HG02981 (cell line): Measurements from ENCODE around the gene ZBTB17.

Experiments
- ATAC-seq: cut with Tn5 transposase; IDR thresholded peaks from one replicate; pipeline ENCODE4 v1.9.1; 2021; ENCODE audit warnings: mild to moderate bottlenecking, moderate library complexity; ENCODE audit not compliant: unreplicated experiment

The ZBTB17 gene

DNA sequence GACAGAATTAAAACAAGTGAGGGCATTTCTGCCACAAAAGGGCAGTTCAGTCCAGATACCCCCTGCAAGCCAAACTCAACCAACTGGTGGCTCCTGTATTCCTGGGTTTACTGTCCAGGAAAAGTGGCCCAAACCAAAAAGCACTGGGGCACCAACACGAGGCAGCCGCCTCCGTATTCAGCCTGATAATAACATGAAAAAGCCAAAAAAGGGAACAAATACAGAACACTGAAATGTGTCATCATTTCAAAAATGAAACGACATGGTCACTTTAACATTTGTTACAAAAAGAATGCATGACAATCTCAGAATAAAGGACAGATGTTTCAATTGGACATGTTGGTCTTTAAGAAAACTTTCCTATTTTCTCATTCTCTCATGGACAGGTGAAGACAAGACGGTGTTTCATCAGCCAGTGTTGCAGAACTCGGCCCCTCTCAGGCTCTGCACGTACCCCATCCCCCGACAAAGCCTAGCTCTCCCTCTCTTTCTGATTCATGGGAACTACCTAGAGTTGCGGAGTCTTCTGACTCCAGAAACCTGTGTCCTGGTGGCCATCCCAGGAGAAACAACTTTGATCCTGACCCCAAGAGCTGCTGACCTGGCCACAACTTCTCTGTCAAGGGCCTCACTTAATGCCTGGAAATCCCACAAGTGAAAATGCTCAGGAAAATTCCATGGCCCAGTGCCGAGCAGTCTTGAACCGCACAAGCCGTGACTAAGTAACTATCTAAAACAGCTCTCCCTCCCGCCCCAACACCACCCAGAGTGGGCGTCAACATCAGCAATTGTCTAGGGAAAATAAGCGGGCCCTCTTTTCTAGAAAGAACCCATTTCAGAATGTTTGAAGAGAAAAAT is 27.1 kb downstream of the ZBTB17 start:
- no peak for ATAC-seq

DNA sequence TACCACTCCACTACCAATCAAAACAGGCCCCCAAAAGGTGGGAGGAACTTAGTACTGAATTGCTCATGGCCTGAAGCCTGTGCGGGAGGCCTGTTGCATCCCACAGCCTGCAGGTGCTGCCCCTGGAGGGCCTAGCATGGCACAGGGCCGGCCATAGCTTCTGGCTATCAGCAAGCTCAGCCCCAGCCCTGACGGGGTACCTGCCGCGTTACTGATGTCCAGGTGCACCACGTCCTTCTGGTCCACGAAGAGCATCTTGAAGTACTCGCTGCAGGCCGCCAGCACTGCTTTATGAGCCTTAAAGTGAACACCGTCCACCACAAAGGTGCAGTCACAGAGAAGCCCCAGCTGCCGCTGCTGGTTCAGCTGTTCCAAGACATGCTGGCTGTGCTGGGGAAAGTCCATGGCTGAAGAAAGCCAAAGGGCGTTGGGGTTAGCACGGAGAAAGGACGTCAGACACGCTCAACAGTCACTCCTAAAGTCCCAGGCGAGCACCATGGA is 27.8 kb downstream of the ZBTB17 start:
- ATAC-seq, result no peak

DNA sequence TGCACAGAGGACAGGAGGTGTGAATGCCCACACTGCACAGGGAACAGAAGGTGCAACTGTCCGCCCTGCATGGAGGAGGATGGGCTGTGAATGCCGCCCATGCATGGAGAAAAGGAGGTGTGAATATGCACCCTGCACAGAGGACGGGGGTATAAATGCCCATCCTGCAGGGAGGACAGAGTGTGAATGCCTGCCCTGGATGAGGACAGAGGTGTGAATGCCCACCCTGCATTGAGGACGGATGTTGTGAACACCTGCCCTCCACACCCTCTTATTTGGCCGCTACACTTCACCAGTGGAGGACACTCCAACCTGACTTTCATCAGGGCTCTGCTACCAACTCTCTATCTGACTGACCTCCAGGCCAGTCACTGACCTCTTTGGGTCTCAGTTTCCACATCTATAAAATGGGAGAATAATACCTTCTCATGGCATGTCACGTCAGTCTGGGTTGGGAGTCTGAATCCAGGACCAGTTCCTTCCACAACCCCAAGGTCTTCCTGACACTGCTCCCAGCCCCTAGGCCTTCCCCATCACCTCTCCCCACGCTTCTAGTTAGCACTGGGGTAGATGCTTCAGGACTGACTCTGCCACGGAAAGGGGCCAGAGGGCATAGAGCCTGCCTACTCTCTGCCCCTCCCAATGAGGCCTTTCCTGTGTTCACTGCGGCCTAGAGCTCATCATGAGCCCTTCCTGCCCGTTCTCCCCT is 28.4 kb downstream of the ZBTB17 start:
- ATAC-seq, result no peak

DNA sequence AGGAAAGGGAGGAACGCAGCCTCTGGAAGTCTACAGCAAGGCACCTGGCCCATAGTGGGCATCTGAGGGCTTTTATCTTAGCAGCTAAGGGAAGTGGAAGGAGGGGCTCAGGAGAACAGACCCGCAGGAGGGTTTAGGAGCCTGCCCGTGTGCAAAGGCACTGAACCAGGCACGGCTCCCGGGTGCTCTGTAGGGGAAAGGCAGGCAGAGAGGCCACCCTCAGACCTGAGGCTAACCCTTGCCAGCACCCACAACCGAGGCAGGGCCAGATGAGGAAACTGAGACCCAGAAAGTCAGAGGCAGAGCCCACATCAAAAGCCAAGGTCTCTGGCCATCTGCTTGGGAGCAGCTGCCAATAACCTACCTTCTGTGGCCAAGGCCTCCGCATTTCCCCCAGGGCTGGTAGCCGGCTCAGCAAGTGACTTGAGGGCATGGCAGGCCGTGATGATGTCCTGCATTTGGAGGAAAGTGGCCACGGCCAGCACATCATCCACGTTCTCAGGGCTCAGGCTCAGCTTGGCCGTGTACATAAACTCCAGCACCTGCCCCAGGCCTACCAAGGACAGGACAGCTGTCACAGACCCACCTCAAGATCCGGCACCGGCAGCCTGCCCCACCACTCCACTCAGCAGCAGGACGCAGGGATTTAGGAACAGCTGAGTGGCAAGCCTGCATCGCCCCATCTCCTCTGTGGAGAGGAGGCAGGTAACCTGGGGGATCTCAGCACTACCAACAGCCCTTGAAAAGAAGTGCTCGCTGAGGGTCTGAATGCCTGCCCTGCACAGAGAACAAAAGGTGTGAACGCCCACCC is 29.1 kb downstream of the ZBTB17 start:
- no peak for ATAC-seq

DNA sequence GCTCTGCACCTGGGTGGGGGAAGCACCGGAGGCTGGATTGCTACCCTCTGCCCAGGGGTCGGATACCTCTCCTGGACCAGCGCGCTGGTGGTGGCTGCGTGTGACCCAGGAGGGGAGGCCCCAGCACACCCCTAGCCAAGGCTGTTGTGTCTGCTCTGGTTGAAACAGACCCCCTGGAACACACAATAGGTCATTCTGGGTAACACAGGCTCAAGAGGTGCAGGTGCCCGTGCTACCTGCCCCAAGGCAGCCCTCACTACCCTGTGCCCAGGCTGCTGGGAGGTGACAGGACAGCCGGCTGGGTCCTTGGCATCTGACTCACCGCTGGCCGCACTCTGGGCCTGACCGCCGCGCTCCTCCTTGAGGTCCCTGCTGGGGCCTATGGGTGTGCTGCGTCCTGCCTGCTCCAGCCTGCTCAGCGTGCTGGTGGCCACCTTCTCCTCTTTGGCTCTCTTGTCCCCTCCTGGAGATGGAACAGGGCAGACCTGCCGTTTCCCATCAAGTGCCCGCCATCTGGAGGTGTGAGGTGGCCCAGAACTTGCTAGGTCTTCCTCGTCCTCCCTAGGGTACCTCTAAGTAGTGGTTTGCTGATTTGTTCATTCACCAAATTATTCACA is 30.0 kb downstream of the ZBTB17 start:
- ATAC-seq, result no peak

DNA sequence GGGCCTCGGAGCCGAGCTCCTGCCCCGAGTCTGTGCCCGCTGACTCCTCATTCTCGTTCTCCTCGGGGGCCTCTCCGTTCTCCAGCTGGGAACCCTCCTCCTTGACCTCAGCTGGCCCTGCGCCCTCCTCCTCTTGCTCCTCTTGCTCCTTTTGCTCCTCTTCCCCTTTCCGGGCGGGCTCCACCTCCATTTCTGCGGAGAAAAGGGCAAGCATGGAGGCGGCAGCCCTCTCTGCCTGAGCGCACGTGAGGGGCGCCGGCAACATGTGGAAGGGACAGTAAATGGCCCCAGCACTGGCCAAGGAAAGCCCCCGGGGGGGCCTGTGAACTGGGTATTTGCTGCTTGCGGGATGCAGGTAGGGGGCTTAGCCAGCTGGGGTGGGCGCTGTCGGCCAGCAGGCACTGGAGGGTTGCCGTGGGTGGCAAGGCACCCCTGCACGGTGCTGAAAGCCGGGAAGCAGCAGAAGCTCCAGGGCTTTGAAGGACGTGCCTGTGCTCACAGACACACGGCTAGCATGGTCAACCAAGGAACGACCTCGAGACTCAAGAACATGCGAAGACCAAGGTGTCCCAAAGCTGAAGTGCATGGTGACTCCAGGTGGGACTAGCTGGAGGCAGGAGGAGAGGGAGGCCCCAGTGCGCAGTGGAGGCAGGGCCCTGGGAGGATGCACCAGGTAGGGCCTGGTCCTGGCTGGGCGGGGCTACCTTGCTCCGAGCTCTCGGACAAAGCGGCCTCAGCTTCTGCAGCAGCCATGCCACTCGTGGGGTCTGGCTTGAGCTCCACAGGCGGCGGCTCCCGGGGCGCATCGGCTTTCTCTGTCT is 30.7 kb downstream of the ZBTB17 start:
- no peak for ATAC-seq

DNA sequence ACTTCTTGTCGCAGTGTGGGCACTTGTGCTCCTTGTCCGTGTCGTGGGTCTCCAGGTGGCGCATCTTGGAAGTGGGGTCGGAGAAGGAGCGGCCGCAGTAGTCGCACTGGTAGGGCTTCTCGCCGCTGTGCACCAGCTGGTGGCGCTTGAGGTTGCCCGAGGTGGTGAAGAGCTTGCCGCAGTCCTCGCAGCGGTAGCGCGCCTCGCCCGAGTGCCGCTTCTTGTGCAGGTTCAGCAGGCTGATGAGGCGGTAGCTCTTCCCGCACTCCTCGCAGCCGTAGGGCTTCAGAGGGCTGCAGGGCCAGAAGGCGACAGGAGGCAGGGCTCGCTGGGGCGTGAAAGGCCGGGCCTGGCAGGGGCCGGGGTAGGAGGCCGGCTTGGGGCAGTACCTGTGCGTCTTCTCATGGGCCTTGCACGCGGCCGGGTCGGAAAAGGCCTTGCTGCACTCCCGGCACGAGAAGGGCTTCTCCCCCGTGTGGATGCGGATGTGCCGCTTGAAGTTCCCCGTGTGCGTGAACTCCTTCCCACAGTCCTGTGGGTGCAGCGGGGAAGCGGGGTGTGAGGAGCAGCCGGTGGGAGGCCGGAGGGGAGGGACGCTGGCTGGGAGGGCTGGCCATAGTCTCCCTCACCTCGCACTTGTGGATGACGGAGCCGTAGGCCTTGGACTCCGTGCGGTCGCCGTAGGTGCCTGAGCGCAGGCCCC is 31.4 kb downstream of the ZBTB17 start:
- ATAC-seq, result no peak

DNA sequence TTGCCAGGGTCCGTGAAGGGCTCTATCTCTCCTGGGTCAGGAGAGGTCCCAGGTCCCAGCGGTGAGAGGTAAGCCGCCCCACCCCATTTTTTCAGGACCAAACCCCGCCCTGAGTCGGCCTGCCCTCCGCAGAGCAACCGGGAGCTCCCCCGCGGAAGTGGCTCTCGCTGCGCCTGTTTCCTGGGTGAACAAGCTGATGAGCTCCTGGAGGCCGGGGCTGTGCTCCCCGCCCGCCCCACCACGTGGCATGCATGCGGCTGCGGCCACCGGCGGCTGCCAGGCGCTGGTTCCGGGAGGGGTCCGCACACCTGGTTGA is 32.0 kb downstream of the ZBTB17 start:
- no peak for ATAC-seq

DNA sequence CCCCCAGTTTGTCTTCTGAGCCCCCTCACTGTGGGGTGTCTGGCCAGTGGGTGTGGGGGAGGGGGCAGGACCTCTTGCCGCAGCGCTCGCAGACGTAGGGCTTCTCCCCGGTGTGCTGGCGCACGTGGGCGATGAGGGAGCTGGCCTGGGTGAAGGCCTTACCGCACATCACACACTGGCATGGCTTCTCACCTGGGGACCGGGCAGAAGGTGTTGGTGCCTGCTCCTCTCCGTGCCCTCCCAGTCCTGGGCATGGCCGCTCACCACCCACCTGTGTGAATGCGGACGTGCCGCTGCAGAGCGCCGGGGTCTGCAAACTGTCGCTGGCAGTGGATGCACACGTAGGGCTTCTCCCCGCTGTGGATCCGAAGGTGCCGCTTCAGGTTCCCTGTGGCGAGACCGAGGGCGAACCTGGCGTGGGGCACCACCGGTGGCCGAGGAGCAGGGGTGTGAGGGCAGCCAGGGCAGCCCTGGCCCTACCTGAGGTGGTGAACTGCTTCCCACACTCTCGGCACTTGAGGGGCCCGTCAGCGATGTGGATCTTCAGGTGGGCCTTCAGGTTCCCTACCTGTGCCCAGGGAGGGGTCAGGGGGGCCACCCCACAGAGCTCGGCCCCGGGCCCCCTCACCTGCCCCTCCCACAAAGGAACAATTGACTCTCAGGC is 32.4 kb downstream of the ZBTB17 start:
- ATAC-seq, result no peak

DNA sequence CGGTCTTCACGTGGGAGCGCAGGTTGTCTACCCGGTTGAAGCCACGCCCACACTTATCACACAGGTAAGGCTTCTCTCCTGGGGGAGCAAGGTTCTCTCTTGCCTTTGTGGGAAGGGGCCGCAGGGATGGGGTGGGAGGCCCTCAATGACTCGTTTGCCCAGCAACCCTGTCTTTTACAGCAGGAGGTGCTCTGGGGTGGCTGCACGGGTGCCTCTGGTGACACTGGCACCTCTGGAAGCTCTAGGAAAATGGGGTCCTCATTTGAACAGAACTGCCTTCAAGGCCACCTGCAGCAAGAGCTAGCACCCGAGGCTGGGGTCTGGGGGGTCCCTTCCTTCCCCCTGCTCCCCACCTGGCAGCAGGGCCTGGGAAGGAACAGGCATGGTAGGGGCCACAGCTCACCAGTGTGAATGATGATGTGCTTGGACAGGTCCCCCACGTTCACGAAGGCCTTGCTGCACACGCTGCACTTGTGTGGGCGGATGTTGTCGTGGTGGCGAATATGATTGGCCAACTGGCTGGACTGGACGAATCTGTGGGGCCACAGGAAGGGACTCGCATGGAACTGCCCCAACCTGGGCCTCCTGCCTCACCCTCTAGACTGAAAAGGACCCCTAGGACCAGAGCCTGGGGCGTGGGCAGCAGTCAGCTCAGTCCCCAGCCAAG is 33.1 kb downstream of the ZBTB17 start:
- no peak for ATAC-seq

DNA sequence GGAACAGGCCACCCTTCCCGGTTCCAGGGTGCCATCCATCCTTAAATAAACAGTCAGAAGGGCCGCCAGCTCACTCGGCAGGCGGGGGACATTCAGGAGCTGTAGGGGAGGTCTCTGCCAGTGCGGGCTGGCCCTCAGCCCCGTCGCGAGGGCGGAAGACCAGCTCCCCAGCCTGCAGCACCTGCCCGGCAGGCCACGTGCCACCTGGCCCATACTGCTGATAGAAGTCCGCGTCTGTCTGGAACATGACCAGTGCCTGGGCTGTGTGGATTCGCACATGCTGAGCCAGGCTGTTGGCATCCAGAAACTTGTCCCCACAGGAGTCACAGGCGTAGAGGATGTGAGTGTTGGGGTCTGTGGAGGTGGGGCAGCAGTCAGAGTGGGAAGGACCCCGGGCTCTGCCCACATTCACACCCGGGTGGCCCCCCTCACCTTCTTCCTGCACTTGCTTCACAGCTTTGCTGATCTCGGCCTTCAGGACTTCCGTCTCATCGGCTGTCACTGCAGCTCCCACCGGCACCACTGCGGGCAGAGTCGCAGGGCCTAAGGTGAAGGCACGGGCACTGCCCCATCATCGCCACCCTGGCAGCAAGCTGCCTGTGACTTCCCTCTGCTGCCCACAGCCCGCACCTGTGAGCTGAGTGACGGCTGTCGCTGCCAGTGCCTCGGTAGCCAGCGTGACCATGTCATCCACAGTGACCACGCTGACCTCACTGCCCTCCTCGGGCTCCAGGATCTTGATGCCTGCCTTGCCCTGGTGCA is 33.8 kb downstream of the ZBTB17 start:
- ATAC-seq, result no peak

DNA sequence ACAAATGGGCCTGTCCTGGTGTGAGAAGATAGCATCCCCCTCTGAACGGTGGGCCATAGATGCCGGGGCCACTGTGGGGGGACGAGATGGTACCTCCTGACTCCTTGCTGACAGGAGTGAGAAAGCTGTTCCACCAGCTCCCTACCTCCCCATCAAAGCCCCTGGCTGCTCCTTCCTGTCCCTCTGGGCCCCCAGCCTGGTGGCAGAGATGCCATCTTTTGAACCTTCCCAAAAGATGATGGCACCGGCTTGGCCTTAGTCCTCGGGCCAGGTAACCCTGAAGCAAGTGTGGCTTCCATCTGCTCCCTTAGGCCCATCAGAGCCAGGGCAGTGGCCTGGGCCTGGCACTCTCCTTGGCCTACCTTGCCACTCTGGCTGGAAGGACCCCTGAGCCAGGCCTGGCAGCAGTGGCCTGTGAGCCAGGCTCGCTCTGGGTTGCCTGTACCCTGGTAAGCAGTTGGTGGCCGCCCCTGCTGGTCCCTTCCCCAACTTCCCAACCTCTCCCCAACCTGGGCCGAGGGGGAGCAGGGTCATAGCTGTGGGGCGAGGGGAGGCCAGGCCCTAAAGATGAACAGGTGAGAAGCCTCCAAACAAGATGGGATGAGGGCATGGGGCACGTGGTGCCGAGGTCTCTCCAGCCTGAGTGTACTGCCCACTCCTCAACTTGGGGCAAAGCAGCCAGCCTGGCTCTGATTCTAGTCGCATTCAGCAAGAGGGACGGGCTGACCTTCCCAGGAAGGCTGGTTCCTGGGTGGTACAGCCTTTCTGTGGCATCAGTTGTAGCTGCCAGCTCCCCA is 34.7 kb downstream of the ZBTB17 start:
- ATAC-seq, result no peak

DNA sequence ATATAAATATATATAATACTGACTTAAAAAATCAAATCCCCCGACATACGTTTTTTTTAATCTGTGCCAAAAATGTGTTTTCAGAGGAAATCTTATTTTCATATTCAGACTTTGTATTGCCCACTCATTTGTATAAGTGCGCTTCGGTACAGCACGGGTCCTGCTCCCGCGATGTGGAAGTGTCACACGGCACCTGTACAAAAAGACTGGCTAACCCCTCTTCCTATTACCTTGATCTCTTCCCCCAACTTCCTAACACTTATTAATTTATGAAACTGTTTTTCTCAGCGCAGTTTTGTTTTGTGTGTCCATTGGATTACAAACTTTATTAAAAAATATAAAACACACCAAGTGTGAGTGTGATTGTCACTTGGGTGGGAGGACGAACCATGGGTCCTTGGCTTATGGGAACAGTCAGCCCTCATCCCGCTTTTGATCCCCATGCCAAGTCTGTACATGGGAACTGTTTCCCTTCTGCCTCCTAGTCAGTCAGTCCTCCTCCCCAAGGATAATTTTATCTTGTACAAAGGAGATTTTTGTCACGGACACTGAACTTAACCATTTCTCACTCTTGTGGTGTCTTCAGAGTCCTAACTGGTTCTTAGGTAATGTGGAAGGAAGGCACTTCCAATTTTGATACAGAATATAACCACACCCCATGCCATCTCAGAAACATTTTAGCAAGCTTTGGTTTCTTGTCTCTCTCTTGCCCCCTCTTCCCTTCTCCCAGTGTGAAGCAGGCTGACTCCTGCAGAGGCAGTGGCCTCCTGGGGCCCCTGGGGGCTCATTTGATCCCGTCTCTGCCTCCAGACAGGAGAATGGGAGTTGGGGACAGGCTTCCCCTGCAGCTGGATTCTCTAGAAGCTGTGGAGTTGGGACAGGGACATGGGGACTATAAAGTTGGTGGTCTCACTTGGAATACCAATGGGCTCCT is 35.5 kb downstream of the ZBTB17 start:
- no peak for ATAC-seq

DNA sequence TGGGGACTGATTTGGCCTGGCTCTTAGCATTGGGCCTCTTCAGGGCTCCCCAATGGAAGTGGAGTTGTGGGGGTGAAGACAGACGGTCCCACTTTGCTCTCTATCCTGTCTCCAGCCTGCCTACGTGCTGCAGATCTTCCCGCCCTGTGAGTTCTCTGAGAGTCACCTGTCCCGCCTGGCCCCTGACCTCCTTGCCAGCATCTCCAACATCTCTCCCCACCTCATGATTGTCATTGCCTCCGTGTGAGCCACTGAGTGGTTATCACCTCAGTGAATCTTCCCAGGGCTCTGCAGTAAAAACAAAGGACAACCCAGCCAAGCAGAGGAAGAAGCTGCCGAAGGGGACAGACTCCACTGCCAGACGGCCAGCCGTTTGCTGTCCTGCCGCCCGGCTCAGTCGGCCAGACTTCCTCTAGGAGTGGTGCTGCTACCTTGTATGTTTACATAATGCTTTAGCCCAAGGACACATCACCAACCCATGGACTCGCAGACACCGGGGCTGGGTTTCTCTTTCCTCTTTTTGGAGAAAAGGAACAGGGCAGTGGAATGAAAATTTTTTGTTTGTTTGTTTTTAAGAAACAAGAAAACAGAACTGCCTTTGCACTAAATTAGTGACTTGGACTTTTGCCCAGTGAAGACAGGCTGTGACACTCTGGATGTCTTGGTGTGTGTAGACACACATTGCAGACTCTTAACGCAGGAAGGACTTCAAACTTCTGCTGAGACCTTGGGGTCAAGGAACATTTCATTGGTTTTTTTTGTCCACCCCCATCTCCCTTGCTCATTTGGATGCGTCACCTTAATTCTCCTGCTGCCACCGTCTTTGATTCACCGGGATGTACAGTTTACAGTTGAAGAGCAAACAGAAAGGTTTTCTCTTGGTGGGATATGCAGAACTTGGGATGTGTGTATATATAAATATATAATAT is 36.5 kb downstream of the ZBTB17 start:
- ATAC-seq, result no peak

DNA sequence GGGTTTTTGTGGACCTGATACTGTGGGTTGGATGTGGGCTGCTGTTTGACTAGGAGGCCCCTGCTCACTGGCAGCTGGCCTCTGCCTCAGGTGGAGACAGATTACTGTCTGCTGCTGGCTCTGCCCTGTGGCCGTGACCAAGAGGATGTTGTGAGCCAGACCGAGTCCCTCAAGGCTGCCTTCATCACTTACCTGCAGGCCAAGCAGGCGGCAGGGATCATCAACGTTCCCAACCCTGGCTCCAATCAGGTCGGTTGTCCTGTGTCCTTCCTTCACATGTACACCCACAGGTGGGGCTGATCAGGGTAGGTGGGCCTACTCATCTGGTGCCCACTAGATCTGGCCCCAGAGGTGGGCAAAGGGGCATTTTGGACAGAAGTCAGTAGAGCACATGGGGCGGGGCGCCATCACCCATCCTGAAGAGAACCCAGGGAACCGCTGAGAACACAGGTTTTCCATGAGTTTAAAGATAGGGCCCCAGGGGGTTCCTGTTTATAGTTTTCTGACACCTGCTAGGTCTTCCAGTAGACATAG is 37.2 kb downstream of the ZBTB17 start:
- no peak for ATAC-seq
